ENCODE measurements around the gene KLF13.
"Not testable (repeated sequence)": the region's sequence is repeated elsewhere in the genome, so short reads cannot be mapped to it uniquely, and the experiment has no call there.

The KLF13 gene

GRCh38 chr15:31349233-31350141 is 22.9 kb downstream of the KLF13 start:
- Histone ChIP-seq H3K36me3 (ENCODE audit: control insufficient read depth, insufficient read depth, low read length) (no peaks in the 10 kb centered on the region), H3K4me1 (ENCODE audit: control insufficient read depth, insufficient read depth, low read length) (peaks cover 6% of the 10 kb centered on the region), H3K9me3 (ENCODE audit: control insufficient read depth, insufficient read depth, low read length) (no peaks in the 10 kb centered on the region), H3K27ac (ENCODE audit: low read length) (no peak overlapping the region), H3K27me3 (ENCODE audit: control insufficient read depth, insufficient read depth, low read length) (no peaks in the 10 kb centered on the region), H3K4me3 (ENCODE audit: low read length) (no peak overlapping the region)
- WGBS (ENCODE audit: insufficient coverage, insufficient read length), result no CpG with 5 or more reads among the region's 13 CpGs
- DNase-seq (ENCODE audit: low read depth, low spot score), result no peak

DNA sequence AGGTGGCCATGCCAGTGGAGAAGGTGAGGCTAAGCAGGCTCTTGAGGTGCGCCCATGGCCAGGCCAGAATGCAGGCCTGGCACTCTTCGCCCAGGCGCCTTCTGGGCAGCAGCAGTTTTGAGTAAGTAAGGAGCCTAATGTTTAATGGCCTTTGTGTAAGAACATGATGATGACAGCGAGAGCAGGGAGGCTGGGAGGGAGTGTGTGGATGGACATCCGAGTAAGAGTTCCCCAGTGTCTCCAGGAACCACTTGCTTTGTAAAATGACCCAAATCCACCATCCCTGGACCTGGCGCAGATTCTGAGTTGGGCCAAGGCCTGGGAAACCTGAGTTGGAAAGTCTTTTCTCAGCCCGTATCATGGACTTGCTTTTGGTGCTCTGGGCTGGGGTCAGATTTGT is 24.1 kb downstream of the KLF13 start:
- no peaks in the 10 kb centered on the region for H3K27me3 ChIP-seq (ENCODE audit: control insufficient read depth, insufficient read depth, low read length)
- no peaks in the 10 kb centered on the region for H3K36me3 ChIP-seq (ENCODE audit: control insufficient read depth, insufficient read depth, low read length)
- peaks cover 3% of the 10 kb centered on the region for H3K4me1 ChIP-seq (ENCODE audit: control insufficient read depth, insufficient read depth, low read length)
- WGBS (ENCODE audit: insufficient coverage, insufficient read length), result no CpG with 5 or more reads among the region's 7 CpGs
- H3K27ac ChIP-seq (ENCODE audit: low read length), result no peak overlapping the region
- no peak for DNase-seq (ENCODE audit: low read depth, low spot score)
- no peak overlapping the region for H3K4me3 ChIP-seq (ENCODE audit: low read length)
- no peaks in the 10 kb centered on the region for H3K9me3 ChIP-seq (ENCODE audit: control insufficient read depth, insufficient read depth, low read length)

DNA sequence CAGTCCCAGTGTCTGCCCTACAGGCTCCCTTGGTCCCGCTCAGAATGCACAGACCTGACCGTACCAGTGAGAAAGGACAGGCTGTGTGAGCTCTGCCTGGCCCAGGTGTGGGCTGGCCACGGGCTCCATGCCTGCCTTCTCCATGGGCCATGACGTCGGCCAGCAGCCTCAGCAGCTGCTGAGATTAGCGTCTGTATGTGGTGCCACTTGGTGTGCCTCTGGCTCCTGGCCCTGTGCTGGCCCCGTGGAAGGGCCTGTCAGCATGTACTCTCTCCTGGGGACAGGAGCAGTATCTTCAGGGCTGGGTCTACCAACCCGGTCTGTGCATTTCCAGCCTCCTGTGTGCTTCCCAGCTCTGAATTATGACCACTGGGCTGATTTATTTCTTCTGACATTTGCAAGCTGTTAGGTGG is 25.7 kb downstream of the KLF13 start:
- Histone ChIP-seq H3K36me3 (ENCODE audit: control insufficient read depth, insufficient read depth, low read length) (no peaks in the 10 kb centered on the region), H3K9me3 (ENCODE audit: control insufficient read depth, insufficient read depth, low read length) (no peaks in the 10 kb centered on the region), H3K4me1 (ENCODE audit: control insufficient read depth, insufficient read depth, low read length) (peaks cover 3% of the 10 kb centered on the region), H3K27ac (ENCODE audit: low read length) (no peak overlapping the region), H3K27me3 (ENCODE audit: control insufficient read depth, insufficient read depth, low read length) (no peaks in the 10 kb centered on the region), H3K4me3 (ENCODE audit: low read length) (no peak overlapping the region)
- no peak for DNase-seq (ENCODE audit: low read depth, low spot score)
- WGBS (ENCODE audit: insufficient coverage, insufficient read length), result no CpG with 5 or more reads among the region's 8 CpGs

- H3K4me3 ChIP-seq (ENCODE audit: low read length), result no peak overlapping the region
- no CpG with 5 or more reads among the region's 14 CpGs for WGBS (ENCODE audit: insufficient coverage, insufficient read length)
- H3K36me3 ChIP-seq (ENCODE audit: control insufficient read depth, insufficient read depth, low read length), result no peaks in the 10 kb centered on the region
- no peaks in the 10 kb centered on the region for H3K9me3 ChIP-seq (ENCODE audit: control insufficient read depth, insufficient read depth, low read length)
- H3K27ac ChIP-seq (ENCODE audit: low read length), result no peak overlapping the region
- no peak for DNase-seq (ENCODE audit: low read depth, low spot score)
- H3K4me1 ChIP-seq (ENCODE audit: control insufficient read depth, insufficient read depth, low read length), result peaks cover 3% of the 10 kb centered on the region
- no peaks in the 10 kb centered on the region for H3K27me3 ChIP-seq (ENCODE audit: control insufficient read depth, insufficient read depth, low read length)
Observed at GRCh38 chr15:31352911-31353811, 26.5 kb downstream of the KLF13 start.

- no peak overlapping the region for H3K27ac ChIP-seq (ENCODE audit: low read length)
- no peak overlapping the region for H3K4me3 ChIP-seq (ENCODE audit: low read length)
- no peaks in the 10 kb centered on the region for H3K27me3 ChIP-seq (ENCODE audit: control insufficient read depth, insufficient read depth, low read length)
- WGBS (ENCODE audit: insufficient coverage, insufficient read length), result no CpG with 5 or more reads among the region's 4 CpGs
- no peaks in the 10 kb centered on the region for H3K9me3 ChIP-seq (ENCODE audit: control insufficient read depth, insufficient read depth, low read length)
- no peaks in the 10 kb centered on the region for H3K36me3 ChIP-seq (ENCODE audit: control insufficient read depth, insufficient read depth, low read length)
- DNase-seq (ENCODE audit: low read depth, low spot score), result no peak
- peaks cover 3% of the 10 kb centered on the region for H3K4me1 ChIP-seq (ENCODE audit: control insufficient read depth, insufficient read depth, low read length)
Observed at GRCh38 chr15:31353931-31354330, 27.3 kb downstream of the KLF13 start.

- not testable (repeated sequence) for H3K27ac ChIP-seq (ENCODE audit: low read length); H3K36me3 ChIP-seq (ENCODE audit: control insufficient read depth, insufficient read depth, low read length); H3K9me3 ChIP-seq (ENCODE audit: control insufficient read depth, insufficient read depth, low read length); H3K4me3 ChIP-seq (ENCODE audit: low read length); H3K27me3 ChIP-seq (ENCODE audit: control insufficient read depth, insufficient read depth, low read length); DNase-seq (ENCODE audit: low read depth, low spot score); H3K4me1 ChIP-seq (ENCODE audit: control insufficient read depth, insufficient read depth, low read length)
- WGBS (ENCODE audit: insufficient coverage, insufficient read length), result no CpG with 5 or more reads among the region's 11 CpGs
Observed at GRCh38 chr15:31356097-31356496, 29.5 kb downstream of the KLF13 start.

GRCh38 chr15:31357148-31357547 is 30.5 kb downstream of the KLF13 start:
- Histone ChIP-seq H3K4me1 (ENCODE audit: control insufficient read depth, insufficient read depth, low read length) (peaks cover 13% of the 10 kb centered on the region), H3K27ac (ENCODE audit: low read length) (no peak overlapping the region), H3K27me3 (ENCODE audit: control insufficient read depth, insufficient read depth, low read length) (no peaks in the 10 kb centered on the region), H3K4me3 (ENCODE audit: low read length) (no peak overlapping the region), H3K9me3 (ENCODE audit: control insufficient read depth, insufficient read depth, low read length) (no peaks in the 10 kb centered on the region), H3K36me3 (ENCODE audit: control insufficient read depth, insufficient read depth, low read length) (no peaks in the 10 kb centered on the region)
- no peak for DNase-seq (ENCODE audit: low read depth, low spot score)
- WGBS (ENCODE audit: insufficient coverage, insufficient read length), result no CpG with 5 or more reads among the region's 13 CpGs

DNA sequence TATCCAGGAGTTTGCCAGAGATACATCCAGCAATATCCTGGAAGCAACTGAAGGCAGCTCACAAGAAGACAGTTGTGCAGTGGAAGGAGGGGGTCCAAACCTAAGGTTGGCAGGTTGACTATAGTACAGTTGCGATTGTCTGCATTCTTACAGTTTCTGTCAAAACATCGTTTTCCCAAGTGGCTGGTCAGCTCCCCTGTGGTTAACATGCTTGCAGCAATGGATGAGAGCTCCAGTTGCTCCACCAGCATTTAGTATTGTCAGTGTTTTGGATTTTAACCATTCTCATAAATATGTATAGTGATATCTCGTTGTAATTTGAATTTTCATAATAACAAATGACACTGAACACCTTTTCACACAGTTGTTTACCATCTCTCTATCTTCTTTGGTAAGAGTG is 31.5 kb downstream of the KLF13 start:
- H3K4me1 ChIP-seq (ENCODE audit: control insufficient read depth, insufficient read depth, low read length), result peaks cover 11% of the 10 kb centered on the region
- no peaks in the 10 kb centered on the region for H3K9me3 ChIP-seq (ENCODE audit: control insufficient read depth, insufficient read depth, low read length)
- H3K27me3 ChIP-seq (ENCODE audit: control insufficient read depth, insufficient read depth, low read length), result no peaks in the 10 kb centered on the region
- no peak overlapping the region for H3K27ac ChIP-seq (ENCODE audit: low read length)
- no peaks in the 10 kb centered on the region for H3K36me3 ChIP-seq (ENCODE audit: control insufficient read depth, insufficient read depth, low read length)
- H3K4me3 ChIP-seq (ENCODE audit: low read length), result no peak overlapping the region
- no peak for DNase-seq (ENCODE audit: low read depth, low spot score)
- whole genome bisulfite sequencing (ENCODE audit: insufficient coverage, insufficient read length), result no CpG with 5 or more reads among the region's 3 CpGs

GRCh38 chr15:31358957-31359701 is 32.5 kb downstream of the KLF13 start:
- Histone ChIP-seq H3K36me3 (ENCODE audit: control insufficient read depth, insufficient read depth, low read length) (no peaks in the 10 kb centered on the region), H3K27me3 (ENCODE audit: control insufficient read depth, insufficient read depth, low read length) (no peaks in the 10 kb centered on the region), H3K4me1 (ENCODE audit: control insufficient read depth, insufficient read depth, low read length) (peaks cover 11% of the 10 kb centered on the region), H3K4me3 (ENCODE audit: low read length) (no peak overlapping the region), H3K27ac (ENCODE audit: low read length) (no peak overlapping the region), H3K9me3 (ENCODE audit: control insufficient read depth, insufficient read depth, low read length) (no peaks in the 10 kb centered on the region)
- DNase-seq (ENCODE audit: low read depth, low spot score), result no peak
- no CpG with 5 or more reads among the region's 8 CpGs for WGBS (ENCODE audit: insufficient coverage, insufficient read length)

DNA sequence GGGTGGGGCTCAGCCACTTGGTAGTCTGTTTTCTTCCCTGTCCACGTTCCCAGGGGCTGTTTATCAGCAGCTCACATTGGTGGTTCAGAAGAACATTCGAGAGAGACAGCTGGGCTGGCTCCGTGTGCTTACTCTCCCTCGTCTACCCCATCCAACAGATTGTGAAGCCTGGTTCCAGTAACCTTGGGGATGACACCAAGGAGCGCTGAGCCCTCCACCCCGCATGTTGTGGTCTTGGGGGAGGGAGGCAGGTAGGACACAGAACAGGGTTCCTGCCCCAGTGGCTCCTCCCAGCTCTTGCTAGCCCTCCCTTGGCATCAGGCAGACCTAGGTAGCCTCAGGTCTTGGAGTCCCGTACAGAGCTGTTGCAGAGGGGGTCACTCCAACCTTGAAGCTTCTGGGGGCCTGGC is 33.1 kb downstream of the KLF13 start:
- Histone ChIP-seq H3K27me3 (ENCODE audit: control insufficient read depth, insufficient read depth, low read length) (no peaks in the 10 kb centered on the region), H3K27ac (ENCODE audit: low read length) (no peak overlapping the region), H3K9me3 (ENCODE audit: control insufficient read depth, insufficient read depth, low read length) (no peaks in the 10 kb centered on the region), H3K4me3 (ENCODE audit: low read length) (no peak overlapping the region), H3K4me1 (ENCODE audit: control insufficient read depth, insufficient read depth, low read length) (peaks cover 12% of the 10 kb centered on the region), H3K36me3 (ENCODE audit: control insufficient read depth, insufficient read depth, low read length) (no peaks in the 10 kb centered on the region)
- WGBS (ENCODE audit: insufficient coverage, insufficient read length), result no CpG with 5 or more reads among the region's 7 CpGs
- DNase-seq (ENCODE audit: low read depth, low spot score), result no peak

Data from iPS DF 6.9 (cell line).